ENCODE measurements around the gene MYO3B. TPM values are rescaled to one million over a fixed set of nuclear protein-coding genes. Genes with fewer than 3 reads are reported as not detected.

The MYO3B gene
- total and polyA plus RNA-seq, 2 of the 8 experiments (the other 6 are each of a cell fraction or from before 2014, with no cell fraction given), result 0.17 to 0.19 TPM

DNA sequence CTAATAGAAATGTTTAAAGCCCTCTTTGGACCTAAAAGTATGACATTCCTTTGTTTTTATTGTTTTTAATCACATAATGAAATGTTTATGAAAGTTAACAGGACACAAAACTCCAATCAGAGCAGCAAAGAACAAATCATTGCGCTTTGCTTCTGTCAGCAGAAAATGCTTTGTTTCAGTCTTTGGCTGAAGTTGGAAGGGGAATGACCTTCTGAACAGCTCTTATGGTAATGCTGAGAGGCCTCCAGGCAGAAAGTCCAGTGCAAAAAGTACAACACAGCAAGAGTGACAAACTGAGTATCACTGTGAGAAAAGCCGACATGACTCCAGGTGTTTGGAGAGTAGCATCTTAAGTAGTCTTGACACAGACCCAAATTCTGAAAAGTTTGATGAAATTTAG, 389.5 kb downstream of the MYO3B start (continued):
- TF ChIP-seq, protein P1, sequence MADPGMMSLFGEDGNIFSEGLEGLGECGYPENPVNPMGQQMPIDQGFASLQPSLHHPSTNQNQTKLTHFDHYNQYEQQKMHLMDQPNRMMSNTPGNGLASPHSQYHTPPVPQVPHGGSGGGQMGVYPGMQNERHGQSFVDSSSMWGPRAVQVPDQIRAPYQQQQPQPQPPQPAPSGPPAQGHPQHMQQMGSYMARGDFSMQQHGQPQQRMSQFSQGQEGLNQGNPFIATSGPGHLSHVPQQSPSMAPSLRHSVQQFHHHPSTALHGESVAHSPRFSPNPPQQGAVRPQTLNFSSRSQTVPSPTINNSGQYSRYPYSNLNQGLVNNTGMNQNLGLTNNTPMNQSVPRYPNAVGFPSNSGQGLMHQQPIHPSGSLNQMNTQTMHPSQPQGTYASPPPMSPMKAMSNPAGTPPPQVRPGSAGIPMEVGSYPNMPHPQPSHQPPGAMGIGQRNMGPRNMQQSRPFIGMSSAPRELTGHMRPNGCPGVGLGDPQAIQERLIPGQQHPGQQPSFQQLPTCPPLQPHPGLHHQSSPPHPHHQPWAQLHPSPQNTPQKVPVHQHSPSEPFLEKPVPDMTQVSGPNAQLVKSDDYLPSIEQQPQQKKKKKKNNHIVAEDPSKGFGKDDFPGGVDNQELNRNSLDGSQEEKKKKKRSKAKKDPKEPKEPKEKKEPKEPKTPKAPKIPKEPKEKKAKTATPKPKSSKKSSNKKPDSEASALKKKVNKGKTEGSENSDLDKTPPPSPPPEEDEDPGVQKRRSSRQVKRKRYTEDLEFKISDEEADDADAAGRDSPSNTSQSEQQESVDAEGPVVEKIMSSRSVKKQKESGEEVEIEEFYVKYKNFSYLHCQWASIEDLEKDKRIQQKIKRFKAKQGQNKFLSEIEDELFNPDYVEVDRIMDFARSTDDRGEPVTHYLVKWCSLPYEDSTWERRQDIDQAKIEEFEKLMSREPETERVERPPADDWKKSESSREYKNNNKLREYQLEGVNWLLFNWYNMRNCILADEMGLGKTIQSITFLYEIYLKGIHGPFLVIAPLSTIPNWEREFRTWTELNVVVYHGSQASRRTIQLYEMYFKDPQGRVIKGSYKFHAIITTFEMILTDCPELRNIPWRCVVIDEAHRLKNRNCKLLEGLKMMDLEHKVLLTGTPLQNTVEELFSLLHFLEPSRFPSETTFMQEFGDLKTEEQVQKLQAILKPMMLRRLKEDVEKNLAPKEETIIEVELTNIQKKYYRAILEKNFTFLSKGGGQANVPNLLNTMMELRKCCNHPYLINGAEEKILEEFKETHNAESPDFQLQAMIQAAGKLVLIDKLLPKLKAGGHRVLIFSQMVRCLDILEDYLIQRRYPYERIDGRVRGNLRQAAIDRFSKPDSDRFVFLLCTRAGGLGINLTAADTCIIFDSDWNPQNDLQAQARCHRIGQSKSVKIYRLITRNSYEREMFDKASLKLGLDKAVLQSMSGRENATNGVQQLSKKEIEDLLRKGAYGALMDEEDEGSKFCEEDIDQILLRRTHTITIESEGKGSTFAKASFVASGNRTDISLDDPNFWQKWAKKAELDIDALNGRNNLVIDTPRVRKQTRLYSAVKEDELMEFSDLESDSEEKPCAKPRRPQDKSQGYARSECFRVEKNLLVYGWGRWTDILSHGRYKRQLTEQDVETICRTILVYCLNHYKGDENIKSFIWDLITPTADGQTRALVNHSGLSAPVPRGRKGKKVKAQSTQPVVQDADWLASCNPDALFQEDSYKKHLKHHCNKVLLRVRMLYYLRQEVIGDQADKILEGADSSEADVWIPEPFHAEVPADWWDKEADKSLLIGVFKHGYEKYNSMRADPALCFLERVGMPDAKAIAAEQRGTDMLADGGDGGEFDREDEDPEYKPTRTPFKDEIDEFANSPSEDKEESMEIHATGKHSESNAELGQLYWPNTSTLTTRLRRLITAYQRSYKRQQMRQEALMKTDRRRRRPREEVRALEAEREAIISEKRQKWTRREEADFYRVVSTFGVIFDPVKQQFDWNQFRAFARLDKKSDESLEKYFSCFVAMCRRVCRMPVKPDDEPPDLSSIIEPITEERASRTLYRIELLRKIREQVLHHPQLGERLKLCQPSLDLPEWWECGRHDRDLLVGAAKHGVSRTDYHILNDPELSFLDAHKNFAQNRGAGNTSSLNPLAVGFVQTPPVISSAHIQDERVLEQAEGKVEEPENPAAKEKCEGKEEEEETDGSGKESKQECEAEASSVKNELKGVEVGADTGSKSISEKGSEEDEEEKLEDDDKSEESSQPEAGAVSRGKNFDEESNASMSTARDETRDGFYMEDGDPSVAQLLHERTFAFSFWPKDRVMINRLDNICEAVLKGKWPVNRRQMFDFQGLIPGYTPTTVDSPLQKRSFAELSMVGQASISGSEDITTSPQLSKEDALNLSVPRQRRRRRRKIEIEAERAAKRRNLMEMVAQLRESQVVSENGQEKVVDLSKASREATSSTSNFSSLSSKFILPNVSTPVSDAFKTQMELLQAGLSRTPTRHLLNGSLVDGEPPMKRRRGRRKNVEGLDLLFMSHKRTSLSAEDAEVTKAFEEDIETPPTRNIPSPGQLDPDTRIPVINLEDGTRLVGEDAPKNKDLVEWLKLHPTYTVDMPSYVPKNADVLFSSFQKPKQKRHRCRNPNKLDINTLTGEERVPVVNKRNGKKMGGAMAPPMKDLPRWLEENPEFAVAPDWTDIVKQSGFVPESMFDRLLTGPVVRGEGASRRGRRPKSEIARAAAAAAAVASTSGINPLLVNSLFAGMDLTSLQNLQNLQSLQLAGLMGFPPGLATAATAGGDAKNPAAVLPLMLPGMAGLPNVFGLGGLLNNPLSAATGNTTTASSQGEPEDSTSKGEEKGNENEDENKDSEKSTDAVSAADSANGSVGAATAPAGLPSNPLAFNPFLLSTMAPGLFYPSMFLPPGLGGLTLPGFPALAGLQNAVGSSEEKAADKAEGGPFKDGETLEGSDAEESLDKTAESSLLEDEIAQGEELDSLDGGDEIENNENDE (IDR thresholded peaks at IDR 0.05; ENCODE audit: insufficient replicate concordance, low read length), result no peak
